ENCODE data around the gene MUSTN1. TPM values are rescaled to one million over a fixed set of nuclear protein-coding genes. Genes with fewer than 3 reads are reported as not detected.

The MUSTN1 gene
- polyA plus RNA-seq, 2 of the 4 experiments (the other 2 are of a cell fraction): not detected

- TF ChIP-seq ELK1 (IDR thresholded peaks at IDR 0.05; ENCODE audit: low read depth, low read length) (no peak), NFE2L2 (conservative IDR thresholded peaks at IDR 0.05; ENCODE audit: low read length) (no peak), HOXB13 (CRISPR knock-in tag; IDR thresholded peaks at IDR 0.05; ENCODE audit: low read depth) (no peak)
Observed at GRCh38 chr3:52830535-52831258, 4.1 kb downstream of the MUSTN1 start, which contains the start of gene ITIH4 (continued).

GRCh38 chr3:52829906-52830463 is 4.8 kb downstream of the MUSTN1 start:
- 91% methylated on average over 10 of the region's 10 CpGs for whole genome bisulfite sequencing (ENCODE audit: missing lambda C conversion rate)
- H3K27ac ChIP-seq: no peak overlapping the region
- POLR2A ChIA-PET: no interaction called here

GRCh38 chr3:52829482-52829881 is 5.3 kb downstream of the MUSTN1 start:
- H3K4me2 ChIP-seq: no peak overlapping the region
- no peak overlapping the region for H3K27ac ChIP-seq
- 89% methylated on average over 2 of the region's 3 CpGs for WGBS (ENCODE audit: missing lambda C conversion rate)
- H3K4me3 ChIP-seq: no peak overlapping the region
- H3K9me3 ChIP-seq: no peaks in the 10 kb centered on the region
- DNase-seq (ENCODE audit: low read depth in 1 of 2, low spot score in 1 of 2): no peak
- TF ChIP-seq ZFP36 (IDR thresholded peaks at IDR 0.05; ENCODE audit: borderline replicate concordance, partially characterized antibody) (no peak), ZC3H11A (IDR thresholded peaks at IDR 0.05) (no peak), ATOH8 (CRISPR knock-in tag; IDR thresholded peaks at IDR 0.05; ENCODE audit: low read depth) (no peak), FOXS1 (CRISPR knock-in tag; IDR thresholded peaks at IDR 0.05) (no peak), BCL3 (IDR thresholded peaks at IDR 0.05) (no peak), TP53 (CRISPR knock-in tag; IDR thresholded peaks at IDR 0.05) (no peak), MAZ (IDR thresholded peaks at IDR 0.05; ENCODE audit: borderline replicate concordance, low read depth, low read length) (no peak), RAD21 (conservative IDR thresholded peaks at IDR 0.05 in 1 of 2, IDR thresholded peaks at IDR 0.05 in 1 of 2) (no peak), PHF8 (IDR thresholded peaks at IDR 0.05; ENCODE audit: borderline replicate concordance, low read depth) (no peak), CTCF (IDR thresholded peaks at IDR 0.05) (no peak), MAFK (IDR thresholded peaks at IDR 0.05; ENCODE audit: partially characterized antibody) (no peak)
- no peak for ATAC-seq
- H3K4me1 ChIP-seq: peaks cover 25% of the 10 kb centered on the region
- no peak for FAIRE-seq
- ChIA-PET POLR2A (no interaction called here), CTCF (interaction anchor here (0.7 to 0.9 kb wide), 2 partner anchors 9 to 20 kb away, joined by 3 read pairs; no protein-coding TSS in a partner anchor)

More at GRCh38 chr3:52829906-52830463, 4.8 kb downstream of the MUSTN1 start:
- ATAC-seq (no peak), FAIRE-seq (no peak), DNase-seq (ENCODE audit: low read depth in 1 of 2, low spot score in 1 of 2) (no peak)
- peaks cover 25% of the 10 kb centered on the region for H3K4me1 ChIP-seq
- H3K4me3 ChIP-seq: no peak overlapping the region
- CTCF ChIA-PET: interaction anchor here (0.7 to 0.9 kb wide), 2 partner anchors 9 to 21 kb away, joined by 3 read pairs; no protein-coding TSS in a partner anchor
- TF ChIP-seq ZC3H11A (IDR thresholded peaks at IDR 0.05) (no peak), HOXB13 (CRISPR knock-in tag; IDR thresholded peaks at IDR 0.05; ENCODE audit: low read depth) (no peak), NR3C1 (IDR thresholded peaks at IDR 0.05) (no peak), MAFK (IDR thresholded peaks at IDR 0.05; ENCODE audit: partially characterized antibody) (peak; percentile 35), CHD2 (IDR thresholded peaks at IDR 0.05; ENCODE audit: low read length, partially characterized antibody) (no peak), BHLHE40 (IDR thresholded peaks at IDR 0.05; ENCODE audit: low read depth, low read length) (no peak), HMGXB4 (CRISPR knock-in tag; IDR thresholded peaks at IDR 0.05; ENCODE audit: borderline replicate concordance) (no peak)
- no peaks in the 10 kb centered on the region for H3K9me3 ChIP-seq
- H3K4me2 ChIP-seq: no peak overlapping the region
